Activated T-cell treated with anti-CD3 and anti-CD28 coated beads, Interleukin-2, amount 50 U/mL, for 4 hours (primary cell): Measurements from ENCODE around the gene CD300LG. TPM values are rescaled to one million over a fixed set of nuclear protein-coding genes. Genes with fewer than 3 reads are reported as not detected.
"Not testable (repeated sequence)": the region's sequence is repeated elsewhere in the genome, so short reads cannot be mapped to it uniquely, and the experiment has no call there.

Experiments used
- ATAC-seq, 2 donors: fragments of 200-7000 bp; cut with Tn5 transposase; one replicate each; pipeline ENCODE4 v1.10.0; 2021
- DNase-seq: peaks from one replicate; pipeline ENCODE4 v3.0.0-alpha.2; 2020
- H3K27me3 Mint-ChIP-seq: one replicate; pipeline ENCODE4 v1.8.0; 2021; ENCODE audit warnings: low read depth, mixed read lengths
- H3K36me3 Mint-ChIP-seq: one replicate; pipeline ENCODE4 v1.8.0; 2022; ENCODE audit warnings: mixed read lengths; ENCODE audit not compliant: insufficient read depth
- H3K4me1 Mint-ChIP-seq: one replicate; pipeline ENCODE4 v1.8.0; 2021; ENCODE audit warnings: low read depth, mixed read lengths
- H3K4me3 Mint-ChIP-seq: one replicate; pipeline ENCODE4 v1.8.0; 2021; ENCODE audit warnings: mild to moderate bottlenecking, moderate library complexity, mixed read lengths
- H3K9me3 Mint-ChIP-seq: one replicate; pipeline ENCODE4 v1.8.0; 2021; ENCODE audit warnings: mixed read lengths
- total RNA-seq, 3 donors: library from RNA; stranded (reverse); gene quantifications; one replicate each; pipeline ENCODE4 v1.2.1, GENCODE V29; 2021

Gene CD300LG
- total RNA-seq, 3 donors from 2014 or later, result not detected

DNA sequence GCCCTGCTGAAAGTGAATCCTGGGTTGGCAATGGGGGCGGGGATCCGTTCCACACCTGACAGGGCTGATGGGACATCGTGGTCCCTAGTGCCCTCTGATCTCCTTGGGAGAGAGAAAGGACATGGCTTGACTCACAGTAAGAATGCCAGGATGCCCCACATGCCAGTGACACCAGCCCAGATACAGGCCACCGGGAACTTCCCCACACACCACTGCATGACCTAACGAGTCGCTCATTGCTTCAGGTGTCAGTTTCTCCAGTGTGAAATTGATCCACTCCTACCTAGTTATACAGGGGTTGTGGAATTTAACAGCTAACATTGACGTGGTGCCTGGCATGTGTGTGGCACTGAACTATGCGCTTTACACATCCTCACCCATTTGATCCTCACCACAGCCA is 7.5 kb downstream of the CD300LG start:
- H3K36me3 Mint-ChIP-seq, result no peaks in the 10 kb centered on the region
- ATAC-seq, result no peak
- no peak overlapping the region for H3K4me3 Mint-ChIP-seq
- no peaks in the 10 kb centered on the region for H3K4me1 Mint-ChIP-seq
- DNase-seq, result no peak
- H3K9me3 Mint-ChIP-seq, result no peaks in the 10 kb centered on the region
- peaks cover 28% of the 10 kb centered on the region for H3K27me3 Mint-ChIP-seq

DNA sequence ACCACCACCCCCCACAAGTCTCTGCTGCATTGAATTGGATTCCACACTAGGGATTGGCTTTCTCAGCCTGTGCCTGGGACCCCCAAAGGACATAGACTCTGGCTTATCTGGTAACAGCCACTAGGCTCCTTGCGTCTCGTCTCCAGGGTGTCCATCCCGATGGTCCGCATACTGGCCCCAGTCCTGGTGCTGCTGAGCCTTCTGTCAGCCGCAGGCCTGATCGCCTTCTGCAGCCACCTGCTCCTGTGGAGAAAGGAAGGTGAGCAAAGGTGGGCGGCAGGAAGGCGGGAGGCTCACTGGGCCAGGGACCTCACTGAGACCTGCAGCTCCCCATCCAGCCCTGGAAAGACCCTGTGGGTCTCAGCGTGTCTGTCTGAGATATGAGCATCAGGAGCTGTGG is 8.1 kb downstream of the CD300LG start:
- peaks cover 23% of the 10 kb centered on the region for H3K27me3 Mint-ChIP-seq
- no peak for ATAC-seq
- H3K4me3 Mint-ChIP-seq, result no peak overlapping the region
- no peaks in the 10 kb centered on the region for H3K4me1 Mint-ChIP-seq
- no peaks in the 10 kb centered on the region for H3K36me3 Mint-ChIP-seq
- H3K9me3 Mint-ChIP-seq, result no peaks in the 10 kb centered on the region
- DNase-seq, result no peak

DNA sequence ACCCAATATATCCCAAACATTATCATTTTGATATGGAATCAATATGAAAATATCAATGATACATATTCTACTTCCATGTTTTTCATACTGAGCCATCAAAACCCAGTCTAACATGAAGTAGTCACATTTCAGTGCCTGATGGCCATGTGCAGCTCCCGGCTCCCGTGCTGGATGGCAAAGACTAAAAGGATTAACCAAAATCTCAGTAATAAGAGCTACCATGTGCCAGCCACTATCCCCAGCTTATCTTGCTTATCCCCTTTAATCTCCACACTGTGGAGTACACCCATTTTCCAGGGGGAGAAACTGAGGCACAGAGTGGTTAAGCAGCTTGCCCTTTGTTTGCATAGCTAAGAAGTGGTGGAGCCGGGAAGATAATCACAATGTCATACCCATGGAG is 9.2 kb downstream of the CD300LG start:
- peaks cover 23% of the 10 kb centered on the region for H3K27me3 Mint-ChIP-seq
- no peaks in the 10 kb centered on the region for H3K36me3 Mint-ChIP-seq
- DNase-seq (no peak), ATAC-seq (no peak)
- no peaks in the 10 kb centered on the region for H3K9me3 Mint-ChIP-seq
- no peaks in the 10 kb centered on the region for H3K4me1 Mint-ChIP-seq
- no peak overlapping the region for H3K4me3 Mint-ChIP-seq

DNA sequence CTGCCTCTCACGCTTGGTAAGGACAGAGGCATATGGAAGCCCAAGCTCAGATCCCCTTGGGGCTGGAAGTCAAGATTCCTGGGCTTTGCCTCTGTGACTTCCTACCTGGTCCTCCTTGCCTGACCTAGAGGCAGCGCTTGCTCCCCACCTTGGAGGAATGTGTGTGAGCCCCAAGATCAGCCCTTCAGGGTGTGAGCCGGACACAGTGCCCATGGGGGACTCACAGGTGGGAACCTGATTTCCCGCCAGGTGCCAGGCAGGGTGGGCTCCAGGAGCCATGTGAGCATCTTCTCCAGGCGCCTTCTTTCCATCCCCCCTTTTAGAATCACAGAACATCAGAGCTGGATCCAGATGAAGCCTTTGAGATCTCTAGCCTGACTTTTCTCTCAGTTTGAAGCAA is 10.2 kb downstream of the CD300LG start:
- Mint-ChIP-seq H3K27me3 (peaks cover 21% of the 10 kb centered on the region), H3K9me3 (no peaks in the 10 kb centered on the region), H3K36me3 (no peaks in the 10 kb centered on the region), H3K4me3 (no peak overlapping the region), H3K4me1 (no peaks in the 10 kb centered on the region)
- DNase-seq (no peak), ATAC-seq (no peak)

DNA sequence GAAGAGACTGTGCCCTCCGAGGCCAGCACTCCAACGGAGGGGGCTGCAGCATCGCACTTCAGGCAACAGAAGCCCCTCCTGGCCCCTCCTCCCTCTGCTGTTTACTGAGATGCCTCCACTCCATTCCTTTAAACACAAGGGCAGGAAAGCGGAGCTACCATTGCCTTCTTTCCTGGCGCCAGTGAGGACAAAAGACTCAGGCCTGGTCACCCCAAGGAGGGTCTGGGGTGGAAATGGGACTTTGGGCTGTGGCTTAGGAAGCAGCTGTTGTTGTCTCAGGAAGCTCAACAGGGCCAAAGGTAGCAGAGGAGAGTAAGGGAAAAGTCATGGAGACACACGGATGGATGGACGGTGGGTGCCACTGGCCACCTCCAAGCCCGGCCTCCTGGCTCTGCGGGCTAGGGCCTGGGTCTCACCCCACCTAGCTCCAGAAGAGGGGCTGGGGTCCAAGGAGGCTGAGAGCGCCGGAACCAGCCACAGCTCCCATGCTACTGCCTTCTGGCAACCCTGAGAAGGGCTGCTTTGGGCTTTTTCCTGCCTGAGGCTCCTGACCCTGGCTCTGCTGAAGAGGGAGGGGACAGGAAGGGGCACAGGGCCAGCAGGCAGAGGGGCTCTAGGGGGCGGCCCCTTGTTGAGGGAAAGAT is 11.1 kb downstream of the CD300LG start:
- Mint-ChIP-seq H3K4me3 (no peak overlapping the region), H3K27me3 (peaks cover 22% of the 10 kb centered on the region), H3K4me1 (no peaks in the 10 kb centered on the region), H3K36me3 (no peaks in the 10 kb centered on the region), H3K9me3 (no peaks in the 10 kb centered on the region)
- ATAC-seq (no peak), DNase-seq (no peak)

DNA sequence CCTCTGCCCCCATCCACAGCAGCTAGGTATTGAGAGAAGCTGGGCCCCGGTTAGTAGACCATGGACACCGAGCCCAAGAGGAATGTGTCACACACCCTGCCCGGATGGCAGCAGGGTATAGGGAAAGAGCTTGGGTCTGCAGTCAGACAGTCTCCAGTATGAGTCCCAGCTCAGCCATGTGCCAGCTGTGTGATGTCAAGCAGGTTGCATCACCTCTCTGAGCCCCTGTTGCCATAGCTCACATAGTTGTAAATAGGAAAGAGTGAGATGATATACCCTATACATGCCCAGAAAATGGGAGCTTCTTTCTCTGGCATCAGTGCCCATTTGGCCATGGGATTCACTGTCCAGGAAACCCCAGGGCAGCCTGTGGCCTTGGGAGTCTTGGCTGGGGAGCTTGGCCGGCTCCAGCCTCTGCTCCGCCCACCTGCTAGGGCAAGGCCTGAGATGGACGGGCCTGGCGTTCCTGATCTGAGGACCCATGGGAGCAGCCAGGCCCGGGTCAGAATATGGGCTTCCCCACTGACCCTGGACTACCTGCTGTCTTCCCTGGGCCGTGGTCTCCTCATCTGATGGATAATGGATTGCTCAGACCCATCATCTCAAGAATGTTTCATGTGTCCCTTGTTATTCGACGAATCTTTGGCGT is 13.2 kb downstream of the CD300LG start:
- ATAC-seq (no peak), DNase-seq (no peak)
- H3K9me3 Mint-ChIP-seq, result no peaks in the 10 kb centered on the region
- no peaks in the 10 kb centered on the region for H3K4me1 Mint-ChIP-seq
- H3K36me3 Mint-ChIP-seq, result no peaks in the 10 kb centered on the region
- H3K4me3 Mint-ChIP-seq, result no peak overlapping the region
- H3K27me3 Mint-ChIP-seq, result peaks cover 18% of the 10 kb centered on the region

DNA sequence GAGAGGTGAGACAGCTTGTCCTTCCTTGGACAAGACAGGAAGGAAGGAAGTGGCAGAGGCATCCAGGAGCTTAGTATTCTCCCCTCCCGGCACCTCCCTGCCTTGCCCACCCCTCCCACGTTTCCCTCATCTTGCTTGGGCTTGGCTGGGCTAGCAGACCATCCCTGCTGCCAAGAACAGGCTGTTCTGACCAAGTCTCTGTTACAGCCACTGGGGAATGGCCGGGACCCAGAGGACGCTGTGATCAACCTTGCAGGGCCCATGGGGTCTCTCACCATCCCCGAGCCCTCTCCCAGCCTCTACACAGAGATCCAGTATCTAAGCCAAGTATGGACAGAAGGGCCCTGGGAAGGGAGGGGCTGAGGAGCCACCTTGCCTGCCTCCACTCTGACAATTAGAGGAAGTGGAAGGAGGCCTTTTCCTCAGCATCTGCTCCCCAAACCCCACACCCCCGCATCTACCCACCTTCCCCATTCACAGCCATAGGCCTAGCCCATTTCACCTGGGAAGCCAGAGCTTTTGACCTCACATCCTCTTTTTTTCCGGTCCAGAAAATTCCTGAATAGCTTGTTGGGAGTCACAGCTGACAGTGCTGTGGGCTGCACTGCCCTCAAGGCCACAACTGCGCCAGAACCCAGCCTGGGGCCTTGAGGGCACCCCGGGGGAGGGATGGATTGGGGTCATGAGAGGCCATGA is 14.1 kb downstream of the CD300LG start:
- DNase-seq, result no peak
- peaks cover 18% of the 10 kb centered on the region for H3K27me3 Mint-ChIP-seq

DNA sequence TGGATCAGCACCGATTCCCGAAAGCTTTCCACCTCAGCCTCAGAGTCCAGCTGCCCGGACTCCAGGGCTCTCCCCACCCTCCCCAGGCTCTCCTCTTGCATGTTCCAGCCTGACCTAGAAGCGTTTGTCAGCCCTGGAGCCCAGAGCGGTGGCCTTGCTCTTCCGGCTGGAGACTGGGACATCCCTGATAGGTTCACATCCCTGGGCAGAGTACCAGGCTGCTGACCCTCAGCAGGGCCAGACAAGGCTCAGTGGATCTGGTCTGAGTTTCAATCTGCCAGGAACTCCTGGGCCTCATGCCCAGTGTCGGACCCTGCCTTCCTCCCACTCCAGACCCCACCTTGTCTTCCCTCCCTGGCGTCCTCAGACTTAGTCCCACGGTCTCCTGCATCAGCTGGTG is 15.0 kb downstream of the CD300LG start:
- DNase-seq, result no peak
- ATAC-seq, result no peak
- no peaks in the 10 kb centered on the region for H3K4me1 Mint-ChIP-seq
- H3K9me3 Mint-ChIP-seq, result no peaks in the 10 kb centered on the region
- H3K4me3 Mint-ChIP-seq, result no peak overlapping the region
- H3K36me3 Mint-ChIP-seq, result no peaks in the 10 kb centered on the region
- peaks cover 16% of the 10 kb centered on the region for H3K27me3 Mint-ChIP-seq

More for the DNA sequence above, 14.1 kb downstream of the CD300LG start:
- H3K36me3 Mint-ChIP-seq, result no peaks in the 10 kb centered on the region
- no peak for ATAC-seq
- H3K9me3 Mint-ChIP-seq, result no peaks in the 10 kb centered on the region
- no peak overlapping the region for H3K4me3 Mint-ChIP-seq
- no peaks in the 10 kb centered on the region for H3K4me1 Mint-ChIP-seq

DNA sequence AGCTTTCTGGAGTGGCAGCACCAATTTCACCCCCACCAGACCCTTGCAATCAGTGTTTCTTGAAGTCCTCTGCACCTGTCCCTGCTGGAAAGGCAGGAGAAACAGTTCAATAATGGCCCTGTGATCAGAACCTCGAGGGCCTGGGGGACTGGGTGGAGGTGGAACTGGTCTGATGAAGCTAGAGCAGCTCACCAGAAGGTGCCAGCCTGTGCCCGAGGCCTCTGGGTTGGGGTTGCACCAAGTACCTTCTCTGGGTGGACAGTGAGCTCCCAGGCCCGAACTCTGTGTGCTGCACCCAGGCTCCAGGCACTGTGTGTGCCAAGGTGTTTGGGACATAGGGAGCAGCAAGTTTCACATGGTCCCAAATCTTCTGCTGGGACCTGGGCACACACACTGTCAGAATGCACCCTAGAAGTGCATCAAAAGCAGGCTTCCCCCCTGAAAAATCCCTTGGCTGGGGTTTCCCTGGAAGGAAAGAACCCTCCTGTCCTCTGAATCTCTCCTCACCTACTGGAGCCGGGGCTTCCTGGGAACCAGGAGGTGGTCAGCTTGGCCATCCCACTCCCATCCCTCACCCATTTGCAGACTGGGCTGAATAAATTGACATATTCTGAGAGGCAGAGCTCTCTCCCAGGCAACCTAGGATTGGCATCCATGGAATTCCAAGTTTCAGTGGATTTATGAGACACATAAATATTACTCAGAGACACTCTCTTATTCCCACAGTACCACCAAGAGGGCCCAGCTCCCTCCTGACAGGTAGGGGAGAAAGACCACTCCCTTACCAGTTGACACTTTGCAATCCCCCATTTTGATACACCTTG is 17.4 kb downstream of the CD300LG start:
- Mint-ChIP-seq H3K4me1 (no peaks in the 10 kb centered on the region), H3K27me3 (peaks cover 13% of the 10 kb centered on the region), H3K36me3 (no peaks in the 10 kb centered on the region), H3K4me3 (no peak overlapping the region), H3K9me3 (no peaks in the 10 kb centered on the region)
- no peak for ATAC-seq
- DNase-seq, result no peak

DNA sequence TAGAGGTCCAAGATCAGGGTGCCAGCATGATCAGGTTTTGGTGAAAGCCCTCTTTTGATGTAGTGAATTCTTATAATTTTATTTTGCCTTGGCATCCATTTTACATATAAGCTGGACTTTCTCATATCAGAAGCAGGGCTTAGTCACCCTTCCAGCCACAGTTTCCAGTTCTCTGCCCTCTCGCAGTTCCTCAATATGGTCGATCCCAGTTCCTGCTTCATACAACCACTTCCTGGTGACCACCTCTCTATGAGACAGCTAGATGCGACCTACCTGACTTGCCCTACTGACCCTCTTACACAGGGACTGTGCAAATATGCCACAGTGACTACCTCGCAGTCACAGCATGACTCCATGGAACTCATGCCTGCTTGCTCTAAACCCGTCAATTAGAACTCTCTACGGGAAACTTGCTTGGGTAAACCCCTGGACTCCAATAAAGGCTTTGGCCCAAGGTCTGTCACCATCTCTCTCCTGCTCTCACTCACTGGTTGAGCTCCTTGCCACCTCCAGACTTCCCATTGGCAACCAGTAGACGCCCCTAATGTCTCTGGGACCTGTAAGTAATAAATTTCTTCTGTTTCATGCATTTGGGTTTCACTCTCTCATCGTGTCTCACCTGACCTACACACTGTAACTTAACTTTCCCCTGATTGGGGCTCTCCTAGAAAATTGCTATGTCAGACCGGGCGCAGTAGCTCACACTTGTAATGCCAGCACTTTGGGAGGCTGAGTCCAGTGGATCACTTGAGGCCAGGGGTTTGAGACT is 21.4 kb downstream of the CD300LG start:
- no peak overlapping the region for H3K4me3 Mint-ChIP-seq
- H3K36me3 Mint-ChIP-seq, result no peaks in the 10 kb centered on the region
- H3K4me1 Mint-ChIP-seq, result no peaks in the 10 kb centered on the region
- no peak for DNase-seq
- no peaks in the 10 kb centered on the region for H3K9me3 Mint-ChIP-seq
- peaks cover 21% of the 10 kb centered on the region for H3K27me3 Mint-ChIP-seq
- no peak for ATAC-seq

DNA sequence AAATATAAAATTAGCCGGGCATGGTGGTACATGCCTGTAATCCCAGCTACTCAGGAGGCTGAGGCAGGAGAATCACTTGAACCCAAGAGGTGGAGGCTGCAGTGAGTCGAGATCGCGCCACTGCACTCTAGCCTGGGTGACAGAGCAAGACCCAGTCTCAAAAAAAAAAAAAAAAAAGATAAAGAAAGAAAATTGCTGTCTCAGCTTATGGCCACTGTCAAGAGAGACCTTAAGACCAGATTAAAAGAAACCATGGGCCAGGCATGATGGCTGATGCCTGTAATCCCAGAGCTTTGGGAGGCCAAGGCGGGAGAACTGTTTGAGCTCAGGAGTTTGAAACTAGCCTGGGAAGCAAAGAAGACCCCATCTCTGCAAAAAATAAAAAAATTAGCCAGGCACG is 22.1 kb downstream of the CD300LG start:
- H3K9me3 Mint-ChIP-seq, DNase-seq, H3K4me3 Mint-ChIP-seq, ATAC-seq, H3K4me1 Mint-ChIP-seq, H3K36me3 Mint-ChIP-seq: not testable (repeated sequence)
- peaks cover 23% of the 10 kb centered on the region for H3K27me3 Mint-ChIP-seq

DNA sequence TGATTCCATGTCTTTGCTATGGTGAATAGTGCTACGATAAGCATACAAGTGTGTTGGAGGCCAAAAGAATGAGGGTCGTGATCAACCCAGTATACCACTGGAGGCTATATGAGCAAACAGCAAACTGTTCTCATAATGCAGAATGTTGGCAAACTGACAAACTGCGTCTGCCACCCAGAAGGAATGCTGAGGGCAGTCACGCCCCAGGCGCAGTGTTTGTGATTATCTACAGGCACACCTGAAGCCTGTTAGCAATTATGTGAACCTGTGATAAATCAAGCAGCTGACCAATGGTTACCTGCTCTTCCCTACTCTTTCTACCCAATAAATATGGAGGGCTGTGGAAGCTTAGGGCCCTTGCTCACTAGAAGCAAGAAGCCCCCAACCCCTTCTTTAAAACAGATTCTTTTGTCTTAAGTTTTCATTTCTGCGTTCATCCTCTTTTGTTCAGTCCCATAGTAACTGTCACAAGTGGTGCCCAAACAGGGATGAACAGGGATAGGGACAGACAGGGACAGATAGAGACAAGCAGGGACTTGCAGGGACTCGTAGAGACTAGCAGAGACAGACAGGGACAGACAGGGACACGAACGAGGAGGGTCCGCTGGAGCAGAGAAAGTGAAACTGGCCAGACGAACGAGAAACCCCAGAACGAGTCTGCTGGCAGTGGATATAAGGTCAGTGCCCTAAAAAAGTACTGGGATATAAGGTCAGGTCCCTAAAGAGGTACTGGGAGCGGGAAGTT is 25.1 kb downstream of the CD300LG start:
- Mint-ChIP-seq H3K9me3 (no peaks in the 10 kb centered on the region), H3K36me3 (no peaks in the 10 kb centered on the region), H3K27me3 (peaks cover 21% of the 10 kb centered on the region), H3K4me3 (no peak overlapping the region), H3K4me1 (no peaks in the 10 kb centered on the region)
- DNase-seq (no peak), ATAC-seq (no peak)

DNA sequence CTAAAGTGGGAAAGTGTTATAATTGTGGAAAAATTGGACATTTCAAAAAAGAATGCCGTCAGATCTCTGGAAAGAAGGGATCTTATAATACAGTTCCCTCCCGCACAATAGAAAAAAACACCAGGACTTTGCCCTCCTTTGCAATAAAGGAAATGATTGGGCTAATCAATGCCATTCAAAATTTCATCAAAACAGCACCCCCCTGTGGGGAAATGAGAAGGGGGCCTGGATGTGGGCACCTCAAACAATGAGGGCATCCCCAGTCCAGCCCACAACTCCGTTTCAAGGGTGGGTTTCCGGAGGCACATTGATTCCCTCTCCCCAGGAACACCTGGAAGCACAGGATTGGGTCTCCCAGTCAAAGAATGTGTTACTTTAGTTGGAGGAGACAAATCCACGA is 26.1 kb downstream of the CD300LG start:
- peaks cover 20% of the 10 kb centered on the region for H3K27me3 Mint-ChIP-seq
- H3K36me3 Mint-ChIP-seq, result no peaks in the 10 kb centered on the region
- H3K4me3 Mint-ChIP-seq, result no peak overlapping the region
- no peaks in the 10 kb centered on the region for H3K4me1 Mint-ChIP-seq
- no peaks in the 10 kb centered on the region for H3K9me3 Mint-ChIP-seq
- ATAC-seq (no peak), DNase-seq (no peak)
